ENCODE data around the gene SFT2D2. TPM values are rescaled to one million over a fixed set of nuclear protein-coding genes. Genes with fewer than 3 reads are reported as not detected.

Gene SFT2D2
- total RNA-seq, 1 experiment from 2014 or later: 32.1 TPM

GRCh38 chr1:168259567-168259966, 33.8 kb downstream of the SFT2D2 start:
- H3K4me3 Mint-ChIP-seq: no peak overlapping the region
- no peak overlapping the region for H3K4me2 ChIP-seq (ENCODE audit: insufficient read depth, insufficient read length, low read length)
- peaks cover 46 to 49% of the 10 kb centered on the region in 2 experiments for H3K9me3 Mint-ChIP-seq
- no peaks in the 10 kb centered on the region for H4K20me1 ChIP-seq (ENCODE audit: control insufficient read depth, insufficient read depth, insufficient read length)
- no peak overlapping the region for H3K27ac ChIP-seq (ENCODE audit: insufficient read length, low read depth, low read length)
- H2BK5ac ChIP-seq (ENCODE audit: insufficient read length, low read length): no peak overlapping the region
- no peaks in the 10 kb centered on the region for H3K23me2 ChIP-seq (ENCODE audit: insufficient read length, low read depth, low read length, poor library complexity, severe bottlenecking)
- H3K4ac ChIP-seq (ENCODE audit: low read depth, low read length): no peak overlapping the region
- no peak overlapping the region for H2BK15ac ChIP-seq (ENCODE audit: low read depth, low read length)
- no peak for TF ChIP-seq CTCF (conservative IDR thresholded peaks at IDR 0.05)
- H3K27me3 ChIP-seq (ENCODE audit: insufficient read depth, low read length): no peaks in the 10 kb centered on the region
- no peak overlapping the region for H4K8ac ChIP-seq (replicated peaks; ENCODE audit: insufficient read length, low read depth, low read length)
- H3K9ac ChIP-seq (ENCODE audit: extremely low read depth, insufficient read length, low read length): no peak overlapping the region
- no peak overlapping the region for H3K27ac Mint-ChIP-seq
- no peak for DNase-seq
- peaks cover 7% of the 10 kb centered on the region for H3K4me1 ChIP-seq (ENCODE audit: insufficient read depth, low read length)
- no peak overlapping the region for H3K23ac ChIP-seq (ENCODE audit: insufficient read length, low read depth, low read length)
- H3K4me1 Mint-ChIP-seq: peaks cover 24 to 28% of the 10 kb centered on the region in 2 experiments
- no CpG with 5 or more reads among the region's 1 CpG for WGBS (ENCODE audit: extremely low coverage, insufficient read length, low lambda C conversion rate)
- no peak overlapping the region for H3K18ac ChIP-seq (ENCODE audit: insufficient read length, low read depth, low read length)
- H2BK20ac ChIP-seq (ENCODE audit: low read depth, low read length, poor library complexity, severe bottlenecking): no peak overlapping the region
- H2BK12ac ChIP-seq (ENCODE audit: insufficient read length, low read depth, low read length): no peak overlapping the region
- H3K27me3 Mint-ChIP-seq (ENCODE audit: low read depth): no peaks in the 10 kb centered on the region
- H3K56ac ChIP-seq (ENCODE audit: insufficient read length, low read depth, low read length): no peak overlapping the region
- H4K5ac ChIP-seq (ENCODE audit: insufficient read length, low read depth, low read length): no peak overlapping the region
- no peak overlapping the region for H3T11ph ChIP-seq (ENCODE audit: low read length)
- peaks cover 42 to 62% (median 48%) of the 10 kb centered on the region in 3 experiments for H3K36me3 Mint-ChIP-seq (ENCODE audit: insufficient read depth in 1 of 3, low read depth in 3 of 3)
- H4K91ac ChIP-seq (ENCODE audit: insufficient read length, low read depth, low read length): no peak overlapping the region
- no peaks in the 10 kb centered on the region for H3K79me1 ChIP-seq (ENCODE audit: insufficient read depth, low read depth, low read length, poor library complexity, severe bottlenecking)
- no peak overlapping the region for H2AK5ac ChIP-seq (ENCODE audit: insufficient read length, low read length)
- H3K79me2 ChIP-seq (ENCODE audit: insufficient read depth, low read length): 0 out of 2 replicates have a peak, but pooled peaks cover 2% of the 10 kb centered on the region
- peaks cover 6% of the 10 kb centered on the region for H3K9me3 ChIP-seq (ENCODE audit: control insufficient read depth, low read depth, low read length)
- H3K14ac ChIP-seq (ENCODE audit: insufficient read depth, low read length): no peak overlapping the region
- no peak overlapping the region for H2BK120ac ChIP-seq (ENCODE audit: low read depth, low read length, poor library complexity, severe bottlenecking)
- H2AFZ ChIP-seq (ENCODE audit: low read length): no peak overlapping the region

Measured in H9 (cell line).